ENCODE measurements around the gene MYOF.
"Not testable (repeated sequence)": the region's sequence is repeated elsewhere in the genome, so short reads cannot be mapped to it uniquely, and the experiment has no call there.

Gene MYOF

DNA sequence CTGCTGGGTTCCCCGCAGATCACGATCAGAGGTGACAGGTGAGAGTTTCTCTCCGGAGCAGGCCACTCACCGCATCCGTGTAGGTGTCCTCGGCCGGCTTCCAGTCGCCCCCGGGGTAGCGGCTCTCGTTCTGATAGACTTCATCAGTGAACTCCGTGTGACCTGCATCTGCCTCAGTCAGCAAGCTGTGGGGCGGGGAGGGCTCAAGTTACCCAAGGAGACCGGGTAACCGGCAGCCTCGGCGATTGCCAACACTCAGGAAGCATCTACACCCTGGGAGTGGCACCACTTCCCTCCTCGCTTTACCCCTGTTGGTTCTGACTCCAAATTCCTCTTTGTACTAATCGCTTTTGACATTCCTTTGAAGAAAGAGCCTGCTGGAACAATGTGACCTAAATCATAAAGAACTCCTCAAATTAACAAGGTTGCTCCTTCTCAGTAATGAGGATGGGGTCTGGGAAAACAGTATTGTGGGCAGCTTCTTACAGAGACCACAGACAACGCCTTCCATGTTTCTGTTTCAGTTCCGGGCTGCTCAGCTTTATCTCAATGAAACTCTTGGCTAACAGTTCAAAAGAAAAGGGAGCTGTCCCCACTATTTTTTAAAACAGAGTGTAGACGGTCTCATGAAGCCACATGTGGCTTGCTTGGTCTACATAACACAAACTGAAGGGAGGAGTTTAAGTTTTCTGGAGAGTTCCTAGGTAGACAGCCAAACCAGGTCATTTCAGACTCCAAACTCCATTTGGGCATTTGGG lies 118.1 kb downstream of the MYOF start:
- Histone ChIP-seq H4K20me1 (ENCODE audit: insufficient read depth) (no peaks in the 10 kb centered on the region), H3K27me3 (ENCODE audit: insufficient read depth, low read depth) (no peaks in the 10 kb centered on the region), H3K4me2 (no peak overlapping the region), H3K4me1 (ENCODE audit: low read depth, poor library complexity, severe bottlenecking) (no peaks in the 10 kb centered on the region), H3K79me2 (ENCODE audit: insufficient read depth, low read depth) (no peaks in the 10 kb centered on the region), H3K4me3 (IDR thresholded peaks at IDR 0.05; ENCODE audit: insufficient read depth, low read depth, low read length) (no peak overlapping the region), H2AFZ (ENCODE audit: low read depth) (no peak overlapping the region), H3K36me3 (ENCODE audit: insufficient read depth) (no peaks in the 10 kb centered on the region), H3K27ac (no peak overlapping the region), H3K9ac (no peak overlapping the region)
- TF ChIP-seq, protein P1, sequence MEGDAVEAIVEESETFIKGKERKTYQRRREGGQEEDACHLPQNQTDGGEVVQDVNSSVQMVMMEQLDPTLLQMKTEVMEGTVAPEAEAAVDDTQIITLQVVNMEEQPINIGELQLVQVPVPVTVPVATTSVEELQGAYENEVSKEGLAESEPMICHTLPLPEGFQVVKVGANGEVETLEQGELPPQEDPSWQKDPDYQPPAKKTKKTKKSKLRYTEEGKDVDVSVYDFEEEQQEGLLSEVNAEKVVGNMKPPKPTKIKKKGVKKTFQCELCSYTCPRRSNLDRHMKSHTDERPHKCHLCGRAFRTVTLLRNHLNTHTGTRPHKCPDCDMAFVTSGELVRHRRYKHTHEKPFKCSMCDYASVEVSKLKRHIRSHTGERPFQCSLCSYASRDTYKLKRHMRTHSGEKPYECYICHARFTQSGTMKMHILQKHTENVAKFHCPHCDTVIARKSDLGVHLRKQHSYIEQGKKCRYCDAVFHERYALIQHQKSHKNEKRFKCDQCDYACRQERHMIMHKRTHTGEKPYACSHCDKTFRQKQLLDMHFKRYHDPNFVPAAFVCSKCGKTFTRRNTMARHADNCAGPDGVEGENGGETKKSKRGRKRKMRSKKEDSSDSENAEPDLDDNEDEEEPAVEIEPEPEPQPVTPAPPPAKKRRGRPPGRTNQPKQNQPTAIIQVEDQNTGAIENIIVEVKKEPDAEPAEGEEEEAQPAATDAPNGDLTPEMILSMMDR (conservative IDR thresholded peaks at IDR 0.05; ENCODE audit: low read depth, low read length), result no peak

- H3K4me3 ChIP-seq (IDR thresholded peaks at IDR 0.05; ENCODE audit: insufficient read depth, low read depth, low read length); H2AFZ ChIP-seq (ENCODE audit: low read depth); H3K79me2 ChIP-seq (ENCODE audit: insufficient read depth, low read depth); H4K20me1 ChIP-seq (ENCODE audit: insufficient read depth); H3K4me1 ChIP-seq (ENCODE audit: low read depth, poor library complexity, severe bottlenecking); H3K36me3 ChIP-seq (ENCODE audit: insufficient read depth); H3K27ac ChIP-seq; H3K4me2 ChIP-seq; H3K9ac ChIP-seq; H3K27me3 ChIP-seq (ENCODE audit: insufficient read depth, low read depth): not testable (repeated sequence)
Observed at GRCh38 chr10:93358398-93358797, 123.7 kb downstream of the MYOF start.

DNA sequence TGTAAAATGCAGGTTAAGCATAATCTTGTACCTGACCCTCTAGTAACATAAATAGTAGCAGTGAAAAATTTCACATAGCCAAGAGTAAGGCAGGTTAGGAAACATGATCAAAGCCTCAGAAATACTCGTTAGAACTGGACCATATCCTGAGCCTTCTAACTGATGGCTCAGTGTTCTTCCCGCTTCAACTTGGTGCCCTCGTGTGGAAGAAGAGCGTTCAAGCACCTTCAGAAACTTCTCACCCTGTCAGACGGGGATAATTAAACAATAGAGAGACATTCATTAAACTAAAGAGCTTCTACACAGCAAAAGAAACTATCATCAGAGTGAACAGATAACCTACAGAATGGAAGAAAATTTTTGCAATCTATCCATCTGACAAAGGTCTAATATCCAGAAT lies 124.5 kb downstream of the MYOF start:
- no peak overlapping the region for H3K4me3 ChIP-seq (IDR thresholded peaks at IDR 0.05; ENCODE audit: insufficient read depth, low read depth, low read length)

DNA sequence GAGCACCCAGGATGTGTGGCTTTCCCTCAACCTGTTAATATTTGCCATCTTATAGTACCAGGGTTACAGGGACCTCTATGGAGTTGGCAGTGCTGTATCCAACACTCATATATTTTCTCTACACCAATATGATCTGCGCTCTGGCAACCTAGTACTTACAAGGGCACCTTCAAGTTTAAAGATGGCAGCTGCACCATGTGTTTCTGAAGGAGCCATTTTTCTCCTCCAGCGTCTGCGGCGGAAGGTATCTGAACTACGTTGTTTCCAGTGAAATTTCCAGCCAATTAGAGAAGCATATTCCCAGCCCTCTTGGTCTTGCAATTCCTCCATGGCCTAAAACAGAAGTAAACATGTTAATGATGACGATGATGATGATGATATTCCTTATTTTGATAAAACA lies 125.6 kb downstream of the MYOF start:
- H3K79me2 ChIP-seq (ENCODE audit: insufficient read depth, low read depth), result no peaks in the 10 kb centered on the region
- TF ChIP-seq, protein P1 (conservative IDR thresholded peaks at IDR 0.05; ENCODE audit: low read depth, low read length), result no peak
- H3K27ac ChIP-seq, result no peak overlapping the region
- no peak overlapping the region for H3K4me2 ChIP-seq
- no peaks in the 10 kb centered on the region for H3K27me3 ChIP-seq (ENCODE audit: insufficient read depth, low read depth)
- no peak overlapping the region for H3K9ac ChIP-seq
- no peak overlapping the region for H2AFZ ChIP-seq (ENCODE audit: low read depth)
- no peak overlapping the region for H3K4me3 ChIP-seq (IDR thresholded peaks at IDR 0.05; ENCODE audit: insufficient read depth, low read depth, low read length)
- no peaks in the 10 kb centered on the region for H4K20me1 ChIP-seq (ENCODE audit: insufficient read depth)
- H3K36me3 ChIP-seq (ENCODE audit: insufficient read depth), result no peaks in the 10 kb centered on the region
- no peaks in the 10 kb centered on the region for H3K4me1 ChIP-seq (ENCODE audit: low read depth, poor library complexity, severe bottlenecking)

More for the DNA sequence above, 124.5 kb downstream of the MYOF start:
- TF ChIP-seq, protein P1 (conservative IDR thresholded peaks at IDR 0.05; ENCODE audit: low read depth, low read length), result peak; percentile 72
- H3K9ac ChIP-seq, result no peak overlapping the region
- H3K79me2 ChIP-seq (ENCODE audit: insufficient read depth, low read depth), result no peaks in the 10 kb centered on the region
- H4K20me1 ChIP-seq (ENCODE audit: insufficient read depth), result no peaks in the 10 kb centered on the region
- H3K27ac ChIP-seq, result no peak overlapping the region
- no peak overlapping the region for H3K4me2 ChIP-seq
- H3K4me1 ChIP-seq (ENCODE audit: low read depth, poor library complexity, severe bottlenecking), result no peaks in the 10 kb centered on the region
- H3K27me3 ChIP-seq (ENCODE audit: insufficient read depth, low read depth), result no peaks in the 10 kb centered on the region
- no peak overlapping the region for H2AFZ ChIP-seq (ENCODE audit: low read depth)
- no peaks in the 10 kb centered on the region for H3K36me3 ChIP-seq (ENCODE audit: insufficient read depth)

DNA sequence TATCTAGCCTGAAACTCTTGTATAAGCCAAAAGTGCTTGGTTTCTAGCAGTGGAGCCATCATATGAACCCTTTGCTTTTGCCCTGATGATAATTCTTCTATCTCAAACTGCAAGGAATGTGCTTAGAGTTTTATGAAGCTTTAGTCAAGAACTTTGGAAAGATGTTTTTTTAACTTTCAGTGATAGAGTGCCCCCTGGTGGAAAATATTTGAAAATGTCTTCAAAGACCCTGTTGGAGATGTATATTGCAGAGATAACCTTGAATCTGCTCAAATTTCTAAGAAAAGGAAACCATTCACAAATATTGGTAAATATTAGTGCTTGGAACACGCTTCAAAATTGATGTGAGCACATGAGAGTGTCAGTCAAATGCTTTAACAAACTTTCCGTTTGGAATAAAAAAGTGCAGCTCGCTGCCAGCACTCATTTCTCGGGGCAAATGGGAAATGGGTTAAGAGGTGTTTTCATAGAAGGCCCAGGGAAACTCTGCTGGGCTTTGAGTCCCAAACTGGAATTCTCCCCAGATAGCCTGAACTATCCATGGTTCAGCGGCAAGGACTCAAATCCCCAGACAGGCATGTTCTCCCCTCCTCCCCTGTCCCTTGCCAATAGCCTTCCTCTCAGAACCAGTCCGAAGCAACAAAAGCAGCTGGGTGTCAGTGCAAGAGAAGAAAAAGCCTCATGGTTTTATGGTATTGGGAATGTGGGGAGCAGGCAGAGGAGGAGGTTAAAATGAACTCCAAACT lies 129.3 kb downstream of the MYOF start:
- H3K9ac ChIP-seq, result no peak overlapping the region
- no peaks in the 10 kb centered on the region for H3K4me1 ChIP-seq (ENCODE audit: low read depth, poor library complexity, severe bottlenecking)
- TF ChIP-seq, protein P1 (conservative IDR thresholded peaks at IDR 0.05; ENCODE audit: low read depth, low read length), result peak; percentile 86
- H3K27me3 ChIP-seq (ENCODE audit: insufficient read depth, low read depth), result no peaks in the 10 kb centered on the region
- H2AFZ ChIP-seq (ENCODE audit: low read depth), result no peak overlapping the region
- no peaks in the 10 kb centered on the region for H3K36me3 ChIP-seq (ENCODE audit: insufficient read depth)
- no peak overlapping the region for H3K27ac ChIP-seq
- H3K4me2 ChIP-seq, result no peak overlapping the region
- no peak overlapping the region for H3K4me3 ChIP-seq (IDR thresholded peaks at IDR 0.05; ENCODE audit: insufficient read depth, low read depth, low read length)
- no peaks in the 10 kb centered on the region for H3K79me2 ChIP-seq (ENCODE audit: insufficient read depth, low read depth)
- H4K20me1 ChIP-seq (ENCODE audit: insufficient read depth), result no peaks in the 10 kb centered on the region
